SK-N-SH treated with all-trans-retinoic acid at 6 μM for 48 hours (cell line): Measurements from ENCODE around the gene ZNFX1.

Experiments
- ARNTL ChIP-seq: fragments of 450-650 bp; formaldehyde crosslinking; IDR thresholded peaks from 2 replicates; pipeline ENCODE4 v1.5.0; 2020; ENCODE audit warnings: low read depth, mild to moderate bottlenecking, moderate library complexity, borderline replicate concordance
- BACH2 ChIP-seq: fragments of 250-450 bp; sonication (Bioruptor Pico); IDR thresholded peaks from 2 replicates; pipeline ENCODE4 v1.9.0; 2021; ENCODE audit warnings: mild to moderate bottlenecking, borderline replicate concordance
- ESRRG ChIP-seq: fragments of 250-450 bp; sonication (Bioruptor Pico); IDR thresholded peaks from 2 replicates; pipeline ENCODE4 v1.6.1; 2021; ENCODE audit warnings: mild to moderate bottlenecking
- GLIS3 ChIP-seq: fragments of 250-450 bp; sonication (Bioruptor Pico); IDR thresholded peaks from 2 replicates; pipeline ENCODE4 v1.5.0; 2020; ENCODE audit warnings: mild to moderate bottlenecking, moderate library complexity
- ISL1 ChIP-seq: fragments of 250-450 bp; sonication (Bioruptor Pico); IDR thresholded peaks from 2 replicates; pipeline ENCODE4 v2.1.2; 2022; ENCODE audit warnings: mild to moderate bottlenecking, moderate library complexity
- PATZ1 ChIP-seq: fragments of 250-450 bp; sonication (Bioruptor Pico); IDR thresholded peaks from 2 replicates; pipeline ENCODE4 v1.8.0; 2020; ENCODE audit warnings: mild to moderate bottlenecking, moderate library complexity, borderline replicate concordance
- PPARA ChIP-seq: fragments of 250-450 bp; sonication (Bioruptor Pico); IDR thresholded peaks from 2 replicates; pipeline ENCODE4 v1.5.0; 2020; ENCODE audit warnings: mild to moderate bottlenecking, borderline replicate concordance
- ZC3H10 ChIP-seq: fragments of 250-450 bp; sonication (Bioruptor Pico); IDR thresholded peaks from 2 replicates; pipeline ENCODE4 v1.5.1; 2021; ENCODE audit warnings: mild to moderate bottlenecking, moderate library complexity
- ZFP30 ChIP-seq: fragments of 450-650 bp; formaldehyde crosslinking; IDR thresholded peaks from 2 replicates; pipeline ENCODE4 v1.5.0; 2022; ENCODE audit warnings: mild to moderate bottlenecking, moderate library complexity
- ZNF8 ChIP-seq: fragments of 450-650 bp; formaldehyde crosslinking; IDR thresholded peaks from 2 replicates; pipeline ENCODE4 v1.5.0; 2020; ENCODE audit warnings: mild to moderate bottlenecking, moderate library complexity

GRCh38 chr20:49231471-49231870 lies 46.4 kb downstream of the ZNFX1 start:
- TF ChIP-seq ESRRG (CRISPR knock-in tag) (no peak), ZC3H10 (CRISPR knock-in tag) (no peak), BACH2 (CRISPR knock-in tag) (no peak), PATZ1 (CRISPR knock-in tag) (no peak), ZNF8 (CRISPR knock-in tag) (no peak), ISL1 (no peak), PPARA (CRISPR knock-in tag) (no peak), ZFP30 (CRISPR knock-in tag) (no peak), ARNTL (CRISPR knock-in tag) (no peak), GLIS3 (no peak)
